Activated T-cell treated with anti-CD3 and anti-CD28 coated beads, Interleukin-2, amount 50 U/mL, for 48 hours (primary cell): Measurements from ENCODE around the gene GGT6.

ENCODE experiments used
- DNase-seq, 2 experiments: peaks; one replicate each; pipeline ENCODE4 v3.0.0-alpha.2; 2020

Gene GGT6

GRCh38 chr17:4550534-4551039 is 9.8 kb downstream of the GGT6 start:
- DNase-seq, result no peak

DNA sequence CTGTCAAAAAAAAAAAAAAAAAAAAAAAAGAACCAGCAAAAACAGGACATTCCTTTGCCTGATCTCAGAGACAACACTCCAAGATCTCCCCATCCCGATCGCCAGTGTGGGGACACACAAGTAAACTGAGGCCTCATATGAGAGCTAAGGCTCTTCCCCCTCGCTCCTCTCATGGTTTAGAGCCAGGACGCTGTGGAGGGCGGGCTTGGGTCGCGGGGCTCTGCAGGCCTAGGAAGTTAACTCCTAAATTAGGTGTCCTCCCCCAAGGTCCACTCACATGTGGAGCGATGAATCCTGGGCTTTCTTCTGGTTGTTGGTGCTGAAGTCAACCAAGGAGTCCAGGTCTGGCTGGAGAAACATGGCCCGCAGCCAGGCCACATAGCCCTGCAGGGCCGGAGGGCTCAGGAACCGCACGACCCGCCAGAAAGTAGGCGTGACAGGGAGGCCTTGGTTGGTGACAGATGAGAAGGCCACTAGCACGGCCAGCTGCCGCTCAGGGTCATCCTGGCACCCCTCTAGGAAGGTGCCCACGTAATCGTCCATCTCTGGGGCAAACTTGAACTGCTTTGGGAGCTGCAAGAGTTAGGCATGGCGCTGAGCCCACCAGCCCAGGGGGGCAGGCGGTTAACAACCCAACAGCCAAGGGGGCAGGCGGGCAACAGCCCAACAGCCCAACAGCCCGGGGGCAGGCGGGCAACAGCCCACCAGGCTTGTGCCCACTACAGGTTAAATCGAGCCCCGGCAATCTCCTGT is 10.4 kb downstream of the GGT6 start:
- DNase-seq, result no peak

DNA sequence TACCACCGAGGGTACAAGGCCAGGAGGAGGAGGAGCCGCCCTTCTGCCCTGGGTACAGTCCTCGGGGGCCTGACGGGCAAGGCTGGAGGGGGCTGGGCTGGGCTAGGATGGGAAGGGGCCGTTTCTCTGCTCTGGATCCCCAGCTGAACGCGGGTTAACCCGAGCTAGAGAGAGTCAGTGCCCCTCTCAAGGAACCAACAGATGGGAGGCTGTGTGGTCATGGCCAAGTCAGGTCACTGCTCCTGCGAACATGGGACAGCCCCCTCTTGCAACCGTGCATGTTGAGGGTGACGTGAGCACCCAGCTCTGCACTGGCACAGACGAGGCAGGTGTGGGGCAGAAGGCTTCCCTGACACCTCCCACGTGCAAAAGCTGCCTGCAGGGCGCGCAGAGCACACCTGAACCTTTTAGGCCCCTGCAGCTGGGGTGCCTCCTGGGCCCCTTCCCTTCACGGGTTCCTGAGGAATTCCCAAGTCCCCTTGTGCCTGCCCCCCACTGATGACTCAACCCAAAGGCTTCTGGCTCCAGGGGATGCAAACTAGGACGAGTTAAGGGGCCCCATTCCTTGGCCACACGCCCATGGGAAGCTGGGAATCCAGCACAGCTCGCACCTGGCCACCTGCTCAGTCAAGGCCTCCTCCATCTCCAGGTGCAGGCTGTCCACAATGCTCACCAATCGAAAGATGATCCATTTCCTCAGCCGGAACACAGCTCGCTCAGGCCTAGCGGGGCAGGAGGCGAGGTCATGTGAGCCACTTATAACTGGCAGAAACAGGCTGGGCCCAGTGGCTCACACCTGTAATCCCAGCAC is 11.5 kb downstream of the GGT6 start:
- DNase-seq, result no peak

DNA sequence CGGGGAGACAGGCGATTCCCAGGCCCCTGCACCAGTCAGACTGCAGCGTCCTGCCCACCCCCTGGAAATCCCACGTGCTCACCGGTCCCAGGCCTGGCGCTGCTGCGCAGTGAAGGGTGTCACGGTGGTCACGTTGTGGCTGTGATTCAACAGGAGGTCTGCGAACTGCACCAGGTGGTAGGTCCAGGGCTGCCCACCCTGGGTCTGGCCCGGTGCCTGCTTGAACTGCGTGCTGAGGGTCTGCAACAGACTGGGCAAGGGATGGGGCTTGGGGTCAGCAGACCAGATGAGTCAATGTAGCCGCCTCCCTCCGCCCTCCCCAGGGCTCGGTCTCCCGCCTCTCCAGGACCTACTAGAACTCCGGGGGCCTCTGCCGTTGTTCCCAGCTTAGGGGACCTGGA is 12.3 kb downstream of the GGT6 start:
- DNase-seq, result no peak

GRCh38 chr17:4547118-4547906 is 13.1 kb downstream of the GGT6 start:
- no peak for DNase-seq

DNA sequence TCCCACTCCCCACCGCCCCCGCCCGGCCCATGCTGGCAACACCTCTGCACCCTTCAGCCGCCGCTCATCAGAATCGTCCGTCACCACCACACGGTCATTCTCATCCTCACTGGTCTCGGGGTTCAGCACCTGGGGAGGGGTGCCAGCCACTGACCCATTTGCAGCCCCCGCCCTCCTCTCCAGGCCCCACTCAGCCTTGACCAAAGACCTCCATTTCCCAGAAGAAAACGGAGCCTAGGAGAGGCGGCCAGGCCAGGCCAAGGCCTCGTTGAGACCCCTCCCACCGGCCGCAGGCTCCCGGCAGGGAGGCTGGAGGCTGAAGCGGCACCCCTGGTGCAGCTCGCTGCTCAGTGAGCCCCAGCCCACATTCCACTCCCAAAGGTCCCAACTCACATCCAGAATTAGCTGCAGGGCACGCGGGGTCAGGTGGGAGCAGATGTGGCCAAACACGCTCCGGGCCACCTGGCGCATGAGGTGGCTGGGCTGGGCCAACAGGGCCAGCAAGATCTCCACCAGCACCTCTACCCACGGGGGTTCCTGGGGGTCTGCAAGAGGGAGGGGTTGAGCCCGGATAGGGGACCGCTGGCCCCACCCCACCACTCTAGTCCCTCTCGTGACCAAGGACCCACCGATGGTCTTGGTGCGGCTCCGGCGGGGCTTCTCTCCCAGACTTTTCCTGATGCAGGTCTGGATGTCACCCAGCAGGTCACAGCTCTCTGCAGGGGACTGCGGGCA is 15.0 kb downstream of the GGT6 start:
- DNase-seq, result no peak

- no peak for DNase-seq
Observed at GRCh38 chr17:4544951-4545216, 15.5 kb downstream of the GGT6 start.

GRCh38 chr17:4544135-4544950 is 16.0 kb downstream of the GGT6 start:
- no peak for DNase-seq

- DNase-seq, result no peak
Observed at GRCh38 chr17:4543557-4544026, 16.8 kb downstream of the GGT6 start.

DNA sequence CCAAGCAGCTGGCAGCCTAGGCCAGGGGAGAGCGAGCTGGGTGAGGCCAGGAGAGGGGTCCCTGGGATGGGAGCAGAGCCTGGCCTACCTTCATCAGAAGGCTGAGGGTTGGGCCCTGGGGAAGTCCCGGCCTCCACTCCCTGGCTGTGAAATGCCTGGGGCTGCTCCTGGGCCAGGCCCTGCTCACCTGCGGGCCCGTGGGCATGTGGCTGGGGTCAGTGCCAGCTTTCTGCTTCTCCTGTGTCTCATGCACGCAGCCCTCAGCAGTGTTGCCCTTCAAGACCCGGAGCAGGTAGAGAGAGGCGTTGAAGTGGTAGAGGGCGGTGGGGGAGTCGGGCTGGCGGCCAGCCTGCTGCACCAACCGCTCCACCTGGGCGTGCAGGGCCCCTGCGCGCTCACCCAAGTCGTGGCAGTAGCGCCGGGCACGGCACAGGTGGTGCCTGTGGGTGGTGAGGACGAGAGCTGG is 17.6 kb downstream of the GGT6 start:
- no peak for DNase-seq

GRCh38 chr17:4542003-4542725 is 18.2 kb downstream of the GGT6 start:
- DNase-seq, result no peak

GRCh38 chr17:4541328-4542002 is 18.9 kb downstream of the GGT6 start:
- DNase-seq, result no peak

- DNase-seq, result no peak
Observed at GRCh38 chr17:4540687-4541327, 19.6 kb downstream of the GGT6 start.

- DNase-seq, result no peak
Observed at GRCh38 chr17:4540224-4540651, 20.1 kb downstream of the GGT6 start.

- DNase-seq, result no peak
Observed at GRCh38 chr17:4539576-4540223, 20.7 kb downstream of the GGT6 start.

- DNase-seq, result no peak
Observed at GRCh38 chr17:4539025-4539424, 21.4 kb downstream of the GGT6 start.

DNA sequence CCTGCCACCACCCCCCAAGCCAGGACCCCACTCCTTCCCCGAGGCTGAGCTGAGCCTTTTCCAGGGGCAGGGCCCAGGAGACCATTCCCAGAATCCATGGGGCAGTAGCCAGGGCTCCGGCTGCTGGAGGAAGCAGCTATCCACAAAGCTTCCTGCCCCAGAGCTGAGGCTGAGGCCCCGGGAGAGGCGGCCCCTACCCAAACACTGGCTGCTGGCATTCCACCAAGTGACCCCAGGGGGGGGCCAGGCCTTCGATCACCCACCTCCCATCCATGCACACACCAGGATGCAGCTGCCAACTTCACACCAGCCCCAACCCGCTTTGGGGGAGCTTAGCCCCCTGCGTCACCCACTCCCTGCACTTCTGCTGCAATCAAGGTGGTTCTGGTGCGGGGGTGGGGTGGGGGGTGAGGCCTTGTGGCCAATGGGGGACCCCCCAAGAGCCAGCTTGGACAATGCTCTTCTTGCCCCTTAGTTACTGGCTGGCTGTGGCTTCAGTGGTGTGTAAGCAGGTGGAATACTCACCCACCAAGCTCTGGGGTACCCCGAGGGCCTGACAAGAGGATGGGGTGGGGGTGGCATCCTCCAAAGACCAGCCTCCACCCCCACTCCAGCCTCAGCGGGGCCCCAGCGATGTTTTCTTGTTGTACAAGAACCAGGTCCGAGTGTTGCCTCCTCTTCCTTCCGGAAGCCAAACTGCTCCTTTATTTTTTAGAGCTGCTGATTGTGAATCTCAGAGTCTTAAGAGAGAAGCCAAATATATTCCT is 22.0 kb downstream of the GGT6 start:
- no peak for DNase-seq

DNA sequence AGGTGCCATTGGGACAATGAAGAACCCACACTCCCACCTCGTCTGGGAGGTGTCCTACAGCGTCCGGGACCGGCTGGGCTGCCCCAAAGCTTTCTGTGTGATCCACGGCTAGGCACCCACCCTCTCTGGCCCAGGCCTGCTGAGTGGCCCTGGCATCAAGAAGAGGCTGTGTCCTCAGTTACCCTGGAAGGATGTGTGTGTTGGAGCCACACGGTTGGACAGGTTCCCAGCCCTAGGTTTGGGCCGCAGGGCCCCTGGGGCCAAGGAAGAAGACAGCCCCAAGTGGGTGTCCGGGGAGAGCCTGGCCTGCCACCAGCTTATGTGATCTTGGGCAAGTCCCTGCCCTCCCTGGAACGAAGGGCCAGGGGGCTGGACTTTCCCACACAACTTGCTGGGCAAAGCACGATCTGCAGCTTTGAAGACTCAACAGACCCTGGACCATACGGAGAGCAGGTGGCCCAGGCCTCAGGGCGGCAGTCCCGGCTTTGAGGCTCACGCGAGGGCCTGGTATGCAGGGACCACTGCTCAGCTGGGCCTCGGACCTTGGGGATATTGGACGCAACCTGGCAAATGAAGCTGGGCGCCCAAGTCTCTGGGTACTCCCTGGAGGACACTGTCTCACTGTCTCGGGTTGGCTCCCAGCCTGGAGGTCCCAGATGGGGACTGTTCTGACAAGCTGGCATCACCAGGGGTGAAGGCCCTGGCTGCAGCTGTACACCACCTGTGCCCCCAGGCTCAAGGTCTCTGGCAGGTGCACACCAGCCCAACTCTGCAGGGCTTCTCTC is 22.7 kb downstream of the GGT6 start:
- no peak for DNase-seq
